SK-N-SH treated with all-trans-retinoic acid at 6 μM for 48 hours (cell line): ENCODE measurements around the gene PHACTR3.

ENCODE experiments used
- CSRNP3 ChIP-seq: fragments of 250-450 bp; sonication (Bioruptor Pico); IDR thresholded peaks from 2 replicates; pipeline ENCODE4 v1.5.1; 2021; ENCODE audit warnings: mild to moderate bottlenecking, moderate library complexity
- RARB ChIP-seq: fragments of 250-450 bp; sonication (Bioruptor Pico); IDR thresholded peaks from 2 replicates; pipeline ENCODE4 v1.8.0; 2021; ENCODE audit warnings: mild to moderate bottlenecking, moderate library complexity
- TCF4 ChIP-seq: fragments of 250-450 bp; sonication (Bioruptor Pico); IDR thresholded peaks from 2 replicates; pipeline ENCODE4 v1.8.0; 2021; ENCODE audit warnings: mild to moderate bottlenecking, moderate library complexity, borderline replicate concordance
- TOX ChIP-seq: fragments of 250-450 bp; sonication (Bioruptor Pico); IDR thresholded peaks from 2 replicates; pipeline ENCODE4 v1.8.0; 2021; ENCODE audit warnings: mild to moderate bottlenecking, moderate library complexity, borderline replicate concordance
- ZFP30 ChIP-seq: fragments of 450-650 bp; formaldehyde crosslinking; IDR thresholded peaks from 2 replicates; pipeline ENCODE4 v1.5.0; 2022; ENCODE audit warnings: mild to moderate bottlenecking, moderate library complexity
- ZNF565 ChIP-seq: fragments of 450-650 bp; formaldehyde crosslinking; conservative IDR thresholded peaks from 2 replicates; pipeline ENCODE4 v1.5.0; 2020; ENCODE audit warnings: low read depth, mild to moderate bottlenecking, moderate library complexity
- ZNF70 ChIP-seq: fragments of 450-650 bp; formaldehyde crosslinking; IDR thresholded peaks from 2 replicates; pipeline ENCODE4 v1.5.0; 2020; ENCODE audit warnings: mild to moderate bottlenecking, moderate library complexity
- TF ChIP-seq, protein P1 (sequence below): fragments of 250-450 bp; sonication (Bioruptor Pico); IDR thresholded peaks from 2 replicates; pipeline ENCODE4 v1.8.0; 2020; ENCODE audit warnings: mild to moderate bottlenecking, moderate library complexity, borderline replicate concordance
- TF ChIP-seq, protein P2 (sequence below): fragments of 250-450 bp; sonication (Bioruptor Pico); IDR thresholded peaks from 2 replicates; pipeline ENCODE4 v1.5.0; 2020; ENCODE audit warnings: mild to moderate bottlenecking, moderate library complexity

GRCh38 chr20:59737073-59737666 lies 132.8 kb downstream of the PHACTR3 start:
- TF ChIP-seq RARB (CRISPR knock-in tag): no peak
- no peak for TF ChIP-seq TOX (CRISPR knock-in tag)
- no peak for TF ChIP-seq ZFP30 (CRISPR knock-in tag)
- no peak for TF ChIP-seq CSRNP3 (CRISPR knock-in tag)
- TF ChIP-seq, protein P1, sequence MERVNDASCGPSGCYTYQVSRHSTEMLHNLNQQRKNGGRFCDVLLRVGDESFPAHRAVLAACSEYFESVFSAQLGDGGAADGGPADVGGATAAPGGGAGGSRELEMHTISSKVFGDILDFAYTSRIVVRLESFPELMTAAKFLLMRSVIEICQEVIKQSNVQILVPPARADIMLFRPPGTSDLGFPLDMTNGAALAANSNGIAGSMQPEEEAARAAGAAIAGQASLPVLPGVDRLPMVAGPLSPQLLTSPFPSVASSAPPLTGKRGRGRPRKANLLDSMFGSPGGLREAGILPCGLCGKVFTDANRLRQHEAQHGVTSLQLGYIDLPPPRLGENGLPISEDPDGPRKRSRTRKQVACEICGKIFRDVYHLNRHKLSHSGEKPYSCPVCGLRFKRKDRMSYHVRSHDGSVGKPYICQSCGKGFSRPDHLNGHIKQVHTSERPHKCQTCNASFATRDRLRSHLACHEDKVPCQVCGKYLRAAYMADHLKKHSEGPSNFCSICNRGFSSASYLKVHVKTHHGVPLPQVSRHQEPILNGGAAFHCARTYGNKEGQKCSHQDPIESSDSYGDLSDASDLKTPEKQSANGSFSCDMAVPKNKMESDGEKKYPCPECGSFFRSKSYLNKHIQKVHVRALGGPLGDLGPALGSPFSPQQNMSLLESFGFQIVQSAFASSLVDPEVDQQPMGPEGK: no peak
- TF ChIP-seq, protein P2, sequence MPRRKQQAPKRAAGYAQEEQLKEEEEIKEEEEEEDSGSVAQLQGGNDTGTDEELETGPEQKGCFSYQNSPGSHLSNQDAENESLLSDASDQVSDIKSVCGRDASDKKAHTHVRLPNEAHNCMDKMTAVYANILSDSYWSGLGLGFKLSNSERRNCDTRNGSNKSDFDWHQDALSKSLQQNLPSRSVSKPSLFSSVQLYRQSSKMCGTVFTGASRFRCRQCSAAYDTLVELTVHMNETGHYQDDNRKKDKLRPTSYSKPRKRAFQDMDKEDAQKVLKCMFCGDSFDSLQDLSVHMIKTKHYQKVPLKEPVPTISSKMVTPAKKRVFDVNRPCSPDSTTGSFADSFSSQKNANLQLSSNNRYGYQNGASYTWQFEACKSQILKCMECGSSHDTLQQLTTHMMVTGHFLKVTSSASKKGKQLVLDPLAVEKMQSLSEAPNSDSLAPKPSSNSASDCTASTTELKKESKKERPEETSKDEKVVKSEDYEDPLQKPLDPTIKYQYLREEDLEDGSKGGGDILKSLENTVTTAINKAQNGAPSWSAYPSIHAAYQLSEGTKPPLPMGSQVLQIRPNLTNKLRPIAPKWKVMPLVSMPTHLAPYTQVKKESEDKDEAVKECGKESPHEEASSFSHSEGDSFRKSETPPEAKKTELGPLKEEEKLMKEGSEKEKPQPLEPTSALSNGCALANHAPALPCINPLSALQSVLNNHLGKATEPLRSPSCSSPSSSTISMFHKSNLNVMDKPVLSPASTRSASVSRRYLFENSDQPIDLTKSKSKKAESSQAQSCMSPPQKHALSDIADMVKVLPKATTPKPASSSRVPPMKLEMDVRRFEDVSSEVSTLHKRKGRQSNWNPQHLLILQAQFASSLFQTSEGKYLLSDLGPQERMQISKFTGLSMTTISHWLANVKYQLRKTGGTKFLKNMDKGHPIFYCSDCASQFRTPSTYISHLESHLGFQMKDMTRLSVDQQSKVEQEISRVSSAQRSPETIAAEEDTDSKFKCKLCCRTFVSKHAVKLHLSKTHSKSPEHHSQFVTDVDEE: no peak
- no peak for TF ChIP-seq ZNF70
- no peak for TF ChIP-seq TCF4 (CRISPR knock-in tag)
- no peak for TF ChIP-seq ZNF565 (CRISPR knock-in tag)
